Measurements from ENCODE around the gene LINS1. TPM values are rescaled to one million over a fixed set of nuclear protein-coding genes. Genes with fewer than 3 reads are reported as not detected.

The LINS1 gene
- total RNA-seq, 5 donors from 2014 or later (not counting 1 experiment from before 2014, with no cell fraction given), result 42.9 to 88.1 (median 77.0) TPM

DNA sequence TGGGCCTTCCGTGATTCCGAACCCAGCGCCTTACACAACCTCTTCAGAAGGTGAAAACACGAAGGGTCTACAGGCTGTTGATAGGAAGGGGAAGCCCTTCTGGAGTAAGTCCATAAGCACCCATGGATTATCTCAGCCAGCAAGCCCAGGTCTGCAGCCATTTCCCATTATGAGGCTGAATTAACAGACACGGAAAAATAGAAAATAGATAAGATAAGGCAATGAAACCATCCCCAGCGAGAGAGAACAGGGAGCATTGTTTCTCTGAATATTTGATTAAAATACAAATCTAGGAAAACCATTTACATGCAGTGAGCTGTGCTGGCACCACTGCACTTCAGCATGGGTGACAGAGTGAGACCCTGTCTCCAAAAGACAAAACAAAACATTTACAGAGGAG is 57.0 kb downstream of the LINS1 start:
- no peak overlapping the region for H3K4me3 Mint-ChIP-seq
- ATAC-seq (replicated peaks in 1 of 4) (no peak), DNase-seq (no peak)
- ChIA-PET CTCF (interaction anchor here in 1 of 2 donors (0.6 kb wide), 1 partner anchor 905 kb away, joined by 3 read pairs; no protein-coding TSS in a partner anchor), POLR2A (no interaction called here)
- peaks cover 4 to 8% (median 6%) of the 10 kb centered on the region in 3 donors for H3K4me1 Mint-ChIP-seq
- Histone ChIP-seq H3K27me3 (replicated peaks in 1 of 2; ENCODE audit: control insufficient read depth in 2 of 2, extremely low read depth in 1 of 2, insufficient read depth in 2 of 2, low read length in 1 of 2) (peaks cover 0 to 13% of the 10 kb centered on the region in 2 experiments), H3K27ac (ENCODE audit: low read length) (no peak overlapping the region), H3K4me1 (ENCODE audit: control insufficient read depth in 1 of 2, extremely low read depth in 1 of 2, insufficient read depth in 2 of 2, low read length in 2 of 2) (peaks cover 0 to 3% of the 10 kb centered on the region in 2 experiments), H3K36me3 (ENCODE audit: control insufficient read depth in 2 of 2, extremely low read depth in 1 of 2, insufficient read depth in 1 of 2, low read length in 1 of 2) (no peaks in the 10 kb centered on the region), H3K9me3 (no peaks in the 10 kb centered on the region), H3K4me3 (ENCODE audit: control insufficient read depth in 1 of 2, extremely low read depth in 1 of 2, low read length in 1 of 2) (no peak overlapping the region)
- H3K36me3 Mint-ChIP-seq, result peaks cover under 1% of the 10 kb centered on the region
- 80% methylated on average over 4 of the region's 6 CpGs for WGBS (ENCODE audit: insufficient coverage)
- no peaks in the 10 kb centered on the region for H3K27me3 Mint-ChIP-seq
- peaks cover 0 to 4% (median 0%) of the 10 kb centered on the region in 3 donors for H3K9me3 Mint-ChIP-seq
- no peak overlapping the region for H3K27ac Mint-ChIP-seq

DNA sequence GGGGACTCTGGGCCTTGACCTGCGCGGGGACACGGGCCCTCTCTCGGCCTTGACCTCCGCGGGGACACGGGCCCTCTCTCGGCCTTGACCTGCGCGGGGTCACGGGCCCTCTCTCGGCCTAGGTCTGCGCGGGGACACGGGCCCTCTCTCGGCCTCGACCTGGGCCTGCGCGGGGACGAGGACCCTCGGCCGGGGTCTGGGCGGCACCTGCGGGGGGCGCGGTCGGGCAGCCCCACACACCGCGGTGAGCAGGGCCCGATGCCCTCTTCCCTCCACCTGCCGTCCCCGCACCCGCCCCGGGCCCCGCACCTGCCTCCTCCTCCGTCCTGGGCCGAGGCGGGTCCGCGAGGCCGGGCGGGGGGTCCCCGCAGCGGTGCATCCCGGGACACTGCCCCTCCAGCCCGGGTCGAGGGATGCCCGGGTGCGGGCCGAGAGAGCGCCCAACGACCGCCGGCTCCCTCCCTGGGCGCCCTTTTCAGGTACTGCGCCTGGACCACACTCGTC is 57.6 kb downstream of the LINS1 start:
- peaks cover 4 to 8% (median 6%) of the 10 kb centered on the region in 3 donors for H3K4me1 Mint-ChIP-seq

DNA sequence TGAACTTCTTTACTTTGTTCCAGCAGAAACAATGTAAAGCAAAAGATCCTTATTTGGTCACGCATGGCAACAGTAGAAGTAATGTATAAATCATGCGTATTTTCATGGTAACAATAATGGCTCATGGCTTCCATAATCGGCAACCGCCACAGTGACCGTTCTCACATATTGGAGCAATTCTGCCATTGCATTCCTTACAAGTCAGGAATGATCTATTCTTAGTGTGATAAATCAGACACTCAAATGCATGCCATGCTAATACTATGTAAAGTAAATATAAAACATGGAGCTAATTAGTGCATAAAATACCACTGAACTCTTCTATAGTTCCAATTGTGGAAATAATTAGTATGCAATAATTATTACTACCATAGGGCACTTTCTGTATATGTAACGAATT is 59.7 kb downstream of the LINS1 start:
- H3K27ac ChIP-seq (ENCODE audit: low read length), result no peak overlapping the region
- no peaks in the 10 kb centered on the region for H3K9me3 ChIP-seq
- H3K27me3 ChIP-seq (replicated peaks in 1 of 2; ENCODE audit: control insufficient read depth in 2 of 2, extremely low read depth in 1 of 2, insufficient read depth in 2 of 2, low read length in 1 of 2), result peaks cover 0 to 13% of the 10 kb centered on the region in 2 experiments
- peaks cover 0 to 3% of the 10 kb centered on the region in 2 experiments for H3K4me1 ChIP-seq (ENCODE audit: control insufficient read depth in 1 of 2, extremely low read depth in 1 of 2, insufficient read depth in 2 of 2, low read length in 2 of 2)
- peaks cover 0 to 6% (median 4%) of the 10 kb centered on the region in 3 donors for H3K9me3 Mint-ChIP-seq
- no peaks in the 10 kb centered on the region for H3K36me3 ChIP-seq (ENCODE audit: control insufficient read depth in 2 of 2, extremely low read depth in 1 of 2, insufficient read depth in 1 of 2, low read length in 1 of 2)
- ATAC-seq (replicated peaks in 1 of 4) (no peak), DNase-seq (no peak)
- WGBS (ENCODE audit: insufficient coverage), result 100% methylated on average over 1 of the region's 6 CpGs
- no peaks in the 10 kb centered on the region for H3K27me3 Mint-ChIP-seq
- POLR2A ChIA-PET, result no interaction called here
- peaks cover 0 to 11% (median 6%) of the 10 kb centered on the region in 3 donors for H3K4me1 Mint-ChIP-seq
- no peak overlapping the region for H3K4me3 ChIP-seq (ENCODE audit: control insufficient read depth in 1 of 2, extremely low read depth in 1 of 2, low read length in 1 of 2)
- no peak overlapping the region for H3K27ac Mint-ChIP-seq
- CTCF ChIA-PET, result interaction anchor here in 1 of 2 donors (0.5 kb wide), 1 partner anchor 137 kb away, joined by 4 read pairs; no protein-coding TSS in a partner anchor
- H3K36me3 Mint-ChIP-seq, result peaks cover 17% of the 10 kb centered on the region
- H3K4me3 Mint-ChIP-seq, result no peak overlapping the region

More for the DNA sequence above, 57.6 kb downstream of the LINS1 start:
- ChIA-PET POLR2A (no interaction called here), CTCF (no interaction called here)
- H3K4me3 ChIP-seq (ENCODE audit: control insufficient read depth in 1 of 2, extremely low read depth in 1 of 2, low read length in 1 of 2), result no peak overlapping the region
- H3K27me3 ChIP-seq (replicated peaks in 1 of 2; ENCODE audit: control insufficient read depth in 2 of 2, extremely low read depth in 1 of 2, insufficient read depth in 2 of 2, low read length in 1 of 2), result peaks cover 0 to 13% of the 10 kb centered on the region in 2 experiments
- no peaks in the 10 kb centered on the region for H3K9me3 ChIP-seq
- Mint-ChIP-seq H3K27ac (no peak overlapping the region), H3K9me3 (peaks cover 0 to 4% (median 0%) of the 10 kb centered on the region in 3 donors), H3K36me3 (peaks cover 4% of the 10 kb centered on the region), H3K27me3 (no peaks in the 10 kb centered on the region), H3K4me3 (no peak overlapping the region)
- WGBS (ENCODE audit: insufficient coverage), result 49% methylated on average over 57 of the region's 57 CpGs
- H3K36me3 ChIP-seq (ENCODE audit: control insufficient read depth in 2 of 2, extremely low read depth in 1 of 2, insufficient read depth in 1 of 2, low read length in 1 of 2), result no peaks in the 10 kb centered on the region
- peaks cover 0 to 3% of the 10 kb centered on the region in 2 experiments for H3K4me1 ChIP-seq (ENCODE audit: control insufficient read depth in 1 of 2, extremely low read depth in 1 of 2, insufficient read depth in 2 of 2, low read length in 2 of 2)
- no peak for DNase-seq
- H3K27ac ChIP-seq (ENCODE audit: low read length), result no peak overlapping the region
- ATAC-seq (replicated peaks in 1 of 4), result peak in 2 of 4 experiments; percentile 9 to 24

DNA sequence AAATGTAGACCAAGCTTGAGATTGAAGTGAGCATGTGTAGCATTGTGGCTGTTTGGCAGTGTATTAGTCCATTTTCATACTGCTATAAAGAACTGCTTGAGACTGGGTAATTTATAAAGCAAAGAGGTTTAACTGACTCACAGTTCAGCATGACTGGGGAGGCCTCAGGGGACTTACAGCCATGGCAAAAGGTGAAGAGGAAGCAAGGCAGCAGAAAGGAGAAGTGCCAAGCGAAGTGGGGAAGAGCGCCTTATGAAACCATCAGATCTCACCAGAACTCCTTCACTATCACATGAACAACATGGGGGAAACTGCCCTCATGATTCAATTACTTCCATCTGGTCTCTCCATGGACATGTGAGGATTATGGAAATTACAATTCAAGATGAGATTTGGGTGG is 64.7 kb downstream of the LINS1 start:
- H3K27ac Mint-ChIP-seq, result no peak overlapping the region
- ATAC-seq (replicated peaks in 1 of 4), result no peak
- Histone ChIP-seq H3K27me3 (replicated peaks in 1 of 2; ENCODE audit: control insufficient read depth in 2 of 2, extremely low read depth in 1 of 2, insufficient read depth in 2 of 2, low read length in 1 of 2) (peaks cover 0 to 2% of the 10 kb centered on the region in 2 experiments), H3K4me1 (ENCODE audit: control insufficient read depth in 1 of 2, extremely low read depth in 1 of 2, insufficient read depth in 2 of 2, low read length in 2 of 2) (no peaks in the 10 kb centered on the region), H3K4me3 (ENCODE audit: control insufficient read depth in 1 of 2, extremely low read depth in 1 of 2, low read length in 1 of 2) (no peak overlapping the region), H3K9me3 (no peaks in the 10 kb centered on the region), H3K27ac (ENCODE audit: low read length) (no peak overlapping the region), H3K36me3 (ENCODE audit: control insufficient read depth in 2 of 2, extremely low read depth in 1 of 2, insufficient read depth in 1 of 2, low read length in 1 of 2) (no peaks in the 10 kb centered on the region)
- CTCF ChIA-PET, result no interaction called here
- peak in 1 of 35 experiments; percentile 16 for DNase-seq
- H3K9me3 Mint-ChIP-seq, result peaks cover 0 to 6% (median 4%) of the 10 kb centered on the region in 3 donors
- H3K4me1 Mint-ChIP-seq, result peaks cover 0 to 3% (median 0%) of the 10 kb centered on the region in 3 donors
- POLR2A ChIA-PET, result no interaction called here
- no CpG with 5 or more reads among the region's 2 CpGs for WGBS (ENCODE audit: insufficient coverage)
- H3K36me3 Mint-ChIP-seq, result peaks cover 23% of the 10 kb centered on the region
- H3K4me3 Mint-ChIP-seq, result no peak overlapping the region
- H3K27me3 Mint-ChIP-seq, result peaks cover 0 to 5% of the 10 kb centered on the region in 2 donors

DNA sequence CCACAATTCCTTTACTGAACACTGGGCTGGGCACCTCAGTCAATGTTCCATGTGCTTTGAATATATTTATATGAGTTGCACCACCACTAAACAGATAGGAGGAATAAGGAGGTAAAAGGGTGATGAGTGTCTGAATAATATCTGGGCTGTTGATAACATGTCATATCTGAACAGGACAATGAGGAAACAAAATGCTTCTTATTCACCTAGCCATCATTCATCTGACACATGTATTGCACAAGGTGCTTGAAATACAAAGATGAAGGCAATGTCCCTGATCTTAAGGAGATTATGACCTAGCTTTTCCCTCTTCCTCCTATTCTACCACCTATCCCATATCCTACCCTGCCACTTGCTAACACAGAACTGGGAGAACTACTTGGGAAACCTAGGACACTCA is 65.3 kb downstream of the LINS1 start:
- ChIA-PET POLR2A (no interaction called here), CTCF (interaction anchor here in 1 of 2 donors (0.5 kb wide), 1 partner anchor 1696 kb away, joined by 3 read pairs; no protein-coding TSS in a partner anchor)
- H3K9me3 Mint-ChIP-seq, result peaks cover 0 to 6% (median 4%) of the 10 kb centered on the region in 3 donors
- Histone ChIP-seq H3K4me1 (ENCODE audit: control insufficient read depth in 1 of 2, extremely low read depth in 1 of 2, insufficient read depth in 2 of 2, low read length in 2 of 2) (no peaks in the 10 kb centered on the region), H3K27me3 (replicated peaks in 1 of 2; ENCODE audit: control insufficient read depth in 2 of 2, extremely low read depth in 1 of 2, insufficient read depth in 2 of 2, low read length in 1 of 2) (peaks cover 0 to 2% of the 10 kb centered on the region in 2 experiments), H3K9me3 (no peaks in the 10 kb centered on the region), H3K36me3 (ENCODE audit: control insufficient read depth in 2 of 2, extremely low read depth in 1 of 2, insufficient read depth in 1 of 2, low read length in 1 of 2) (no peaks in the 10 kb centered on the region), H3K27ac (ENCODE audit: low read length) (no peak overlapping the region), H3K4me3 (ENCODE audit: control insufficient read depth in 1 of 2, extremely low read depth in 1 of 2, low read length in 1 of 2) (no peak overlapping the region)
- peaks cover 23% of the 10 kb centered on the region for H3K36me3 Mint-ChIP-seq
- no peak overlapping the region for H3K4me3 Mint-ChIP-seq
- DNase-seq (no peak), ATAC-seq (replicated peaks in 1 of 4) (no peak)
- H3K27ac Mint-ChIP-seq, result no peak overlapping the region
- H3K4me1 Mint-ChIP-seq, result peaks cover 0 to 3% (median 0%) of the 10 kb centered on the region in 3 donors
- H3K27me3 Mint-ChIP-seq, result peaks cover 0 to 5% of the 10 kb centered on the region in 2 donors

DNA sequence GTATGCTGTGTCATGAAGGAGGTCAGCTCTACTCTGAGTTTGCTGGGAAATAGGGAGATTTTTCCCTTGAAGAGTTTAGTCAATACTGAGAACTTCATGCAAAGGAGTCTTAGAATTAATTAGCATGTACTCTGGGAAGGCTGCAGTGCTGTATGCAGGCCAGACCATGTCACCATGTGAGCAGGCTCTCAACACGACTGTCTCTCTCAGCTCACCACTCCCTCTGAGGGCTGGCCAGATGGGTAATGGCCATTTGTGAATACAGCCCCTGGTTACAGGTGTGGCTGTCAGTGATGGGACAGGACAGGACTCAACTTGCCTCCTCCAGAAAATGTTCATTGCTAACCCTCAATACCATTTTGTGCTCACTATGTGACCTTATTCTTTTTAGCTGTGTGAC is 68.1 kb downstream of the LINS1 start:
- ATAC-seq (replicated peaks in 1 of 4) (no peak), DNase-seq (no peak)
- ChIA-PET POLR2A (no interaction called here), CTCF (no interaction called here)
- Histone ChIP-seq H3K36me3 (ENCODE audit: control insufficient read depth in 2 of 2, extremely low read depth in 1 of 2, insufficient read depth in 1 of 2, low read length in 1 of 2) (no peaks in the 10 kb centered on the region), H3K27ac (ENCODE audit: low read length) (no peak overlapping the region), H3K27me3 (replicated peaks in 1 of 2; ENCODE audit: control insufficient read depth in 2 of 2, extremely low read depth in 1 of 2, insufficient read depth in 2 of 2, low read length in 1 of 2) (peaks cover 0 to 2% of the 10 kb centered on the region in 2 experiments), H3K9me3 (no peaks in the 10 kb centered on the region), H3K4me1 (ENCODE audit: control insufficient read depth in 1 of 2, extremely low read depth in 1 of 2, insufficient read depth in 2 of 2, low read length in 2 of 2) (no peaks in the 10 kb centered on the region), H3K4me3 (ENCODE audit: control insufficient read depth in 1 of 2, extremely low read depth in 1 of 2, low read length in 1 of 2) (no peak overlapping the region)
- Mint-ChIP-seq H3K4me3 (no peak overlapping the region), H3K4me1 (peaks cover 14 to 23% (median 19%) of the 10 kb centered on the region in 3 donors), H3K27me3 (peaks cover 0 to 5% of the 10 kb centered on the region in 2 donors), H3K27ac (no peak overlapping the region), H3K36me3 (peaks cover 14% of the 10 kb centered on the region), H3K9me3 (peaks cover 0 to 2% (median 0%) of the 10 kb centered on the region in 3 donors)
- WGBS (ENCODE audit: insufficient coverage), result no CpG with 5 or more reads among the region's 1 CpG
